HFFc6 (cell line): ENCODE results near the gene AOPEP. TPM values are rescaled to one million over a fixed set of nuclear protein-coding genes. Genes with fewer than 3 reads are reported as not detected.

Experiments used
- DNase-seq: peaks from one replicate; pipeline ENCODE4 v3.0.0-alpha.2; 2018
- H3K27ac Mint-ChIP-seq: 2 replicates; pipeline ENCODE4 v1.8.0; 2020; ENCODE audit warnings: mild to moderate bottlenecking, mixed read lengths
- H3K27me3 Mint-ChIP-seq: 2 replicates; pipeline ENCODE4 v1.8.0; 2021; ENCODE audit warnings: mild to moderate bottlenecking, moderate library complexity, mixed read lengths; ENCODE audit not compliant: insufficient read depth
- H3K36me3 Mint-ChIP-seq: 2 replicates; pipeline ENCODE4 v1.8.0; 2021; ENCODE audit warnings: low read depth, mixed read lengths
- H3K4me1 Mint-ChIP-seq: 2 replicates; pipeline ENCODE4 v1.8.0; 2020; ENCODE audit warnings: low read depth, mixed read lengths
- H3K4me3 Mint-ChIP-seq: 2 replicates; pipeline ENCODE4 v1.8.0; 2020; ENCODE audit warnings: mild to moderate bottlenecking, moderate library complexity, mixed read lengths
- H3K9me3 Mint-ChIP-seq: 2 replicates; pipeline ENCODE4 v1.8.0; 2020; ENCODE audit warnings: mild to moderate bottlenecking, mixed read lengths
- CTCF ChIP-seq: fragments of 200-600 bp; sonication (generic); IDR thresholded peaks from 2 replicates; pipeline ENCODE4 v1.5.0; 2021; ENCODE audit warnings: antibody characterized with exemption, mild to moderate bottlenecking
- microRNA-seq: library from miRNA; unstranded; fragments of <30 nt; microRNA quantifications from one replicate; pipeline ENCODE4, GENCODE V29; 2019
- total RNA-seq, 6 experiments: library from RNA; stranded (reverse); fragmentation: NEBNext Ultra II Directional; extraction: Animal tissue kit (Norgen Biotek cat#: 25700); gene quantifications; 2 replicates in 1 of 6; 3 replicates in 5 of 6; pipeline ENCODE4 v1.2.3, GENCODE V29; 2021

Gene AOPEP
- total RNA-seq, 6 experiments from 2014 or later, result 32.2 to 46.6 (median 36.3) TPM

GRCh38 chr9:95135756-95136155, 409.3 kb downstream of the AOPEP start:
- TF ChIP-seq CTCF, result no peak
- H3K27me3 Mint-ChIP-seq, result no peaks in the 10 kb centered on the region
- no peak for DNase-seq

More at GRCh38 chr9:95135756-95136155, 409.3 kb downstream of the AOPEP start:
- H3K4me1 Mint-ChIP-seq, result peaks cover 7% of the 10 kb centered on the region
- peaks cover 3% of the 10 kb centered on the region; the same call in 1 of the 2 replicates for H3K36me3 Mint-ChIP-seq
- H3K27ac Mint-ChIP-seq, result no peak overlapping the region
- H3K9me3 Mint-ChIP-seq, result no peaks in the 10 kb centered on the region
- no peak overlapping the region for H3K4me3 Mint-ChIP-seq

Small RNA genes within 50 kb of the gene (microRNA-seq; reads per million reads assigned to microRNA genes)
- gene MIR2278, result 7.7 reads per million, percentile 2 among the genes with 10 or more reads in this experiment
- 29,319 reads per million, percentile 97 among the genes with 10 or more reads in this experiment for gene MIR23B
- gene MIR24-1, result not detected
- 4,680 reads per million, percentile 89 among the genes with 10 or more reads in this experiment for gene MIR27B
- not detected for gene MIR3074
- not detected for gene MIR6081

Other genes starting within 250 kb of the AOPEP start
- gene PCAT7, start 171.6 kb upstream of the AOPEP start, total RNA-seq, result not detected
- not detected for gene FBP2, start 132.9 kb upstream of the AOPEP start, total RNA-seq
- gene FBP1, start 87.2 kb upstream of the AOPEP start, total RNA-seq, result not detected